Activated naive CD8-positive, alpha-beta T cell (primary cell): ENCODE data around the gene CBLC.
"Not testable (repeated sequence)": the region's sequence is repeated elsewhere in the genome, so short reads cannot be mapped to it uniquely, and the experiment has no call there.

Experiments used
- H3K27ac Mint-ChIP-seq: one replicate; pipeline ENCODE4 v1.8.0; 2021; ENCODE audit warnings: mixed read lengths
- H3K27me3 Mint-ChIP-seq: one replicate; pipeline ENCODE4 v1.8.0; 2021; ENCODE audit warnings: mixed read lengths
- H3K36me3 Mint-ChIP-seq: one replicate; pipeline ENCODE4 v1.8.0; 2021; ENCODE audit warnings: mixed read lengths
- H3K4me1 Mint-ChIP-seq: one replicate; pipeline ENCODE4 v1.8.0; 2021; ENCODE audit warnings: low read depth, mixed read lengths
- H3K4me3 Mint-ChIP-seq: one replicate; pipeline ENCODE4 v1.8.0; 2021; ENCODE audit warnings: mild to moderate bottlenecking, mixed read lengths
- H3K9me3 Mint-ChIP-seq: one replicate; pipeline ENCODE4 v1.8.0; 2021; ENCODE audit warnings: low read depth, mixed read lengths

Gene CBLC

DNA sequence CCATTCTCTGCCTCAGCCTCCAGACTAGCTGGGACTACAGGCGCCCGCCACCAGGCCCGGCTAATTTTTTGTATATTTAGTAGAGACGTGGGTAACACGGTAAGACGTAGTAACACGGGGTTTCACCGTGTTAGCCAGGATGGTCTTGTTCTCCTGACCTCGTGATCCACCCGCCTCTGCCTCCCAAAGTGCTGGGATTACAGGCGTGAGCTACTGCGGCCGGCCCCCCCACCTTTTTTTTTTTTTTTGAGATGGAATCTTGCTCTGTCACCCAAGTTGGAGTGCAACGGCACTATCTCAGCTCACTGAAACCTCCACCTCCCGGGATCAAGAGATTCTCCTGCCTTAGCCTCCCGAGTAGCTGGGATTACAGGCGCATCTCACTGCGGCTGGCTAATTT lies 5.5 kb upstream of the CBLC start:
- H3K9me3 Mint-ChIP-seq, H3K27ac Mint-ChIP-seq, H3K4me3 Mint-ChIP-seq: not testable (repeated sequence)

DNA sequence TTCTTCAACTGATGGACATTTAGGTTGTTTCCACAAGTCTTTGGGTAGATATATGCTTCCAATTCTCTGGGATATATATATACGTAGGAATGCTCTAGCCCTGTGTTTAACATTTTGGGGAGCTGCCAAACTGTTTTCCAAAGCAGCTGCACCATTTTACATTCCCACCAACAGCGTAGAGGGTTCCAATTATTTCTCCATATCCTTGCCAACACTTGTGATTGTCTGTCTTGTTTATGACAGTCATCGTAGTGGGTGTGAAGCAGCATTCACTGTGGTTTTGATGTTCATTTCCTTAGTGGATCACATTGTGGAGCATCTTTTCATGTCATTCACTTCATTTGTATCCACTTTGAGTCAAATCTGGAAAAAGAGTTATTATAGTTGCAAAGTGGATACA lies 4.7 kb upstream of the CBLC start:
- no peaks in the 10 kb centered on the region for H3K36me3 Mint-ChIP-seq
- no peak overlapping the region for H3K27ac Mint-ChIP-seq

More for the DNA sequence above, 5.5 kb upstream of the CBLC start:
- H3K4me1 Mint-ChIP-seq, result peaks cover 29% of the 10 kb centered on the region
- not testable (repeated sequence) for H3K36me3 Mint-ChIP-seq, H3K27me3 Mint-ChIP-seq

GRCh38 chr19:44775676-44776240 lies 1.9 kb upstream of the CBLC start:
- H3K36me3 Mint-ChIP-seq, result no peaks in the 10 kb centered on the region
- no peak overlapping the region for H3K4me3 Mint-ChIP-seq
- peaks cover 6% of the 10 kb centered on the region for H3K4me1 Mint-ChIP-seq
- peaks cover 3% of the 10 kb centered on the region for H3K27me3 Mint-ChIP-seq
- H3K27ac Mint-ChIP-seq, result no peak overlapping the region
- H3K9me3 Mint-ChIP-seq, result no peaks in the 10 kb centered on the region

More for the DNA sequence above, 4.7 kb upstream of the CBLC start:
- H3K4me1 Mint-ChIP-seq, result peaks cover 21% of the 10 kb centered on the region
- H3K27me3 Mint-ChIP-seq, result no peaks in the 10 kb centered on the region
- H3K4me3 Mint-ChIP-seq, result no peak overlapping the region
- H3K9me3 Mint-ChIP-seq, result no peaks in the 10 kb centered on the region

- Mint-ChIP-seq H3K36me3 (no peaks in the 10 kb centered on the region), H3K9me3 (no peaks in the 10 kb centered on the region), H3K27ac (no peak overlapping the region), H3K4me3 (no peak overlapping the region), H3K27me3 (peaks cover 3% of the 10 kb centered on the region), H3K4me1 (peaks cover 2% of the 10 kb centered on the region)
Observed at GRCh38 chr19:44776402-44777096, 1.1 kb upstream of the CBLC start.

DNA sequence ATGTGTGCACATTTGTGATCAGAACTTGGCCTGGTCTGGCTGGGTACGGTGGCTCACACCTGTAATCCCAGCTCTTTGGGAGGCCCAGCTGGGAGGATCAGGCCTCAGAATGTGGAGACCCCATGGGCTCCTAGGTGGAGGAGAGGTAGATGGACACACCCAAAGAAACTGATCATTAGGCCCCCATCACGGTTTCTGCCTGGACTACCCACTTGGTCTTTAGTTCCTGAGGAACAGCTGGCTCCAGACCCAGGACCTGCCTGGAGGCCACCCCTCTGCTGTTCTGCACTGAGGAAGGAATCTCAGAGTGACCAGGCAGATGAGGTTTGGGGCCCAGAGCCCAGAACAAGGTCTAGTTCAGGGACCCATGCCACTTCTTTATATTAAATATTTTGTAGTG lies 1.5 kb downstream of the CBLC start:
- Mint-ChIP-seq H3K27ac (no peak overlapping the region), H3K27me3 (peaks cover 4% of the 10 kb centered on the region), H3K4me3 (no peak overlapping the region), H3K9me3 (no peaks in the 10 kb centered on the region), H3K4me1 (peaks cover under 1% of the 10 kb centered on the region), H3K36me3 (no peaks in the 10 kb centered on the region)

DNA sequence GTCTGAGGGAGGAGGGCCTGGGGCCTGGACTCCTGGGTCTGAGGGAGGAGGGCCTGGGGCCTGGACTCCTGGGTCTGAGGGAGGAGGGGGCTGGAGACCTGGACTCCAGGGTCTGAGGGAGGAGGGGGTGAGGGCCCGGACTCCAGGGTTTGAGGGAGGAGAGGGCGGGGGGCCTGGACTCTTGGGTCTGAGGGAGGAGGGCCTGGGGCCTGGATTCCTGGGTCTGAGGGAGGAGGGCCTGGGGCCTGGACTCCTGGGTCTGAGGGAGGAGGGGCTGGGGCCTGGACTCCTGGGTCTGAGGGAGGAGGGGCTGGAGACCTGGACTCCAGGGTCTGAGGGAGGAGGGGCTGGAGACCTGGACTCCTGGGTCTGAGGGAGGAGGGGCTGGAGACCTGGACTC lies 4.0 kb downstream of the CBLC start:
- H3K4me1 Mint-ChIP-seq, H3K36me3 Mint-ChIP-seq, H3K9me3 Mint-ChIP-seq, H3K27ac Mint-ChIP-seq, H3K27me3 Mint-ChIP-seq, H3K4me3 Mint-ChIP-seq: not testable (repeated sequence)

- H3K4me1 Mint-ChIP-seq, result peaks cover 7% of the 10 kb centered on the region
- H3K27me3 Mint-ChIP-seq, result peaks cover 6% of the 10 kb centered on the region
- no peaks in the 10 kb centered on the region for H3K9me3 Mint-ChIP-seq
- H3K27ac Mint-ChIP-seq, result no peak overlapping the region
- H3K36me3 Mint-ChIP-seq, result no peaks in the 10 kb centered on the region
- H3K4me3 Mint-ChIP-seq, result no peak overlapping the region
Observed at GRCh38 chr19:44782729-44783128, 5.0 kb downstream of the CBLC start.

DNA sequence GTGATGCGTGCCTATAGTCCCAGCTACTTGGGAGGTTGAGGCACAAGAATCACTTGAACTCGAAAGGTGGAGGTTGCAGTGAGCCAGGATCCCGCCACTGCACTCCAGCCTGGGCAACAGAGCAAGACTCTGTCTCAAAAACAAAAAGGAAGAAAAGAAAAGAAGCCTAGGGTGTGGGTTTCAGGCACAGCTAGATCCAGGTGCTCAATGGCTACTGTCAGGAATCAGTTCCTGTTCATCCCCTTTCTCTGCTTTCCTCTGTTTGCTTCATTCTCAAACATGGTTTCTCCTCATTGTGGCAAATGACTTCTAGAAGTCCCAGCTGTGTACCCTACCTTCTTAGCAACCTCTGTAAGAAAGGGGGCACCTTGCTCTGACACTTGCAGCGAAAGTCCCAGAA lies 5.9 kb downstream of the CBLC start:
- H3K4me1 Mint-ChIP-seq, result peaks cover 7% of the 10 kb centered on the region
- H3K4me3 Mint-ChIP-seq, result no peak overlapping the region
- peaks cover 6% of the 10 kb centered on the region for H3K27me3 Mint-ChIP-seq
- no peak overlapping the region for H3K27ac Mint-ChIP-seq
- H3K9me3 Mint-ChIP-seq, result no peaks in the 10 kb centered on the region
- H3K36me3 Mint-ChIP-seq, result no peaks in the 10 kb centered on the region

DNA sequence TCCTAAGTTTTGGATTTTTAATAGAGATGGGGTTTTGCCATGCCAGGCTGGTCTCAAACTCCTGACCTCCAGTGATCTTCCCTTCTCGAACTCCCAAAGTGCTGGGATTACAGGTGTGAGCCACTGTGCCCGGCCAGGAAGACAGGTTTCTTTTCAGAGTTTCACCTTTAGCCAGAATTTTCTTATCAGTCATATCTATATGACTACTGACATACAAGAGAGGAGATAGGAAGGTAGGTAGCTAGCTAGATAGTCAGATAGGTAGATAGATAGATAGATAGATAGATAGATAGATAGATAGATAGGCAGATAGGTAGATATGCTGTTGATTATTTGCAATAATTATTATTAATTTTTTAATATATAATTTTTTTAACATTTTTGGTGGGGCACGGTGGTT lies 7.6 kb downstream of the CBLC start:
- H3K27me3 Mint-ChIP-seq, result peaks cover 3% of the 10 kb centered on the region
- H3K4me3 Mint-ChIP-seq, result no peak overlapping the region
- no peak overlapping the region for H3K27ac Mint-ChIP-seq
- H3K4me1 Mint-ChIP-seq, result peaks cover 7% of the 10 kb centered on the region
- H3K36me3 Mint-ChIP-seq, result no peaks in the 10 kb centered on the region
- no peaks in the 10 kb centered on the region for H3K9me3 Mint-ChIP-seq

DNA sequence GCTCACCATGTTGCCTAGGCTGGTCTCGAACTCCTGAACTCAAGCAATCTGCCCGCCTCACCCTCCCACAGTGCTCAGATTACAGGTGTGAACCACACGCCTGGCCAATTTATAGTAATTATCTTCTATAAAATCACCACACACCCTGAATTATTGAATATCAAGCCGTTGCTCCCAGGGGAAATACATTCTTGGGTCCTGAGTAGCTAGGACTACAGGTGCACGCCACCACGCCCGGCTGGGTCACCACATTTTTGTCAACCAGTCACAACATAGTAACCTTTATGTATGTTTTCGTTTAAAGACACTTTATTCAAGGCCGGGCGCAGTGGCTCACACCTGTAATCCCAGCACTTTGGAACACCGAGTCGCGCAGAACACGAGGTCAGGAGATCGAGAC lies 8.3 kb downstream of the CBLC start:
- no peaks in the 10 kb centered on the region for H3K36me3 Mint-ChIP-seq
- peaks cover 3% of the 10 kb centered on the region for H3K27me3 Mint-ChIP-seq
- no peak overlapping the region for H3K4me3 Mint-ChIP-seq
- peaks cover 7% of the 10 kb centered on the region for H3K4me1 Mint-ChIP-seq
- H3K27ac Mint-ChIP-seq, result no peak overlapping the region
- no peaks in the 10 kb centered on the region for H3K9me3 Mint-ChIP-seq

GRCh38 chr19:44788971-44789370 lies 11.3 kb downstream of the CBLC start:
- Mint-ChIP-seq H3K27ac (no peak overlapping the region), H3K36me3 (no peaks in the 10 kb centered on the region), H3K4me3 (no peak overlapping the region), H3K27me3 (peaks cover 3% of the 10 kb centered on the region), H3K4me1 (peaks cover 7% of the 10 kb centered on the region), H3K9me3 (no peaks in the 10 kb centered on the region)

- Mint-ChIP-seq H3K27me3 (no peaks in the 10 kb centered on the region), H3K4me3 (no peak overlapping the region), H3K27ac (no peak overlapping the region), H3K4me1 (no peaks in the 10 kb centered on the region), H3K36me3 (no peaks in the 10 kb centered on the region), H3K9me3 (no peaks in the 10 kb centered on the region)
Observed at GRCh38 chr19:44789943-44790483, 12.3 kb downstream of the CBLC start.

DNA sequence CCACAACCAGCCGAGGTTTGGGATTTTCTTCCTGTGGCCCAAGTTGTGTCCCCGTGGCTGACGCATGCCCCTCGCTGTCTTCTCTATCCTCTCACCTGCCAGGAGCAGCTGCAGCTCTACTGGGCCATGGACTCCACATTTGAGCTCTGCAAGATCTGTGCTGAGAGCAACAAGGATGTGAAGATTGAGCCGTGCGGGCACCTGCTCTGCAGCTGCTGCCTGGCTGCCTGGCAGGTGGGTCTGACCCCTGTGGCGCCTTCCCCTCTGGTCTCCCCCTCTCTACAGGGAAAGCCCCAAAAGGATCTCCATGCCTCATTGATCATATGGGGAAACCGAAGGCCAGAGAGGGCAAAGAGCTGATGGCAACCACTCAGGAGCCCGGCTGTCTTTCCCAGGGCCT lies 14.6 kb downstream of the CBLC start:
- Mint-ChIP-seq H3K4me1 (peaks cover 17% of the 10 kb centered on the region), H3K36me3 (no peaks in the 10 kb centered on the region), H3K27ac (no peak overlapping the region), H3K9me3 (no peaks in the 10 kb centered on the region), H3K27me3 (no peaks in the 10 kb centered on the region), H3K4me3 (no peak overlapping the region)

DNA sequence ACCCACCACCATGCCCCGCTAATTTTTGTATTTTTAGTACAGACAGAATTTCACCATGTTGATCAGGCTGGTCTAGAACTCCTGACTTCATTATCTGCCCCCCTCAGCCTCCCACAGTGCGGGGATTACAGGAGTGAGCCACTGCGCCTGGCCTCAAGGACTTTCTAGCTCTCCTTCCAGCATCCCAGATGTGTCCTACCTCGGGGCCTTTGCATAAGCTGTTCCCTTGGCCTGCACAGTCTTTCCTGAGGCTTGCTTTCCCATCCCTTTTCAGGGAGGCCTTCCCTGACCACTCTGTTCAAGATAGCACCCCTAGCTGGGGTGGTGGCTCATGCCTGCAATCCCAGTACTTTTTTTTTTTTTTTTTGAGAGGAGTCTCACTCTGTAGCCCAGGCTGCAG lies 16.9 kb downstream of the CBLC start:
- Mint-ChIP-seq H3K4me1 (peaks cover 19% of the 10 kb centered on the region), H3K27me3 (no peaks in the 10 kb centered on the region), H3K4me3 (no peak overlapping the region), H3K27ac (no peak overlapping the region), H3K36me3 (no peaks in the 10 kb centered on the region), H3K9me3 (no peaks in the 10 kb centered on the region)

- no peaks in the 10 kb centered on the region for H3K9me3 Mint-ChIP-seq
- no peak overlapping the region for H3K27ac Mint-ChIP-seq
- no peaks in the 10 kb centered on the region for H3K36me3 Mint-ChIP-seq
- H3K4me3 Mint-ChIP-seq, result no peak overlapping the region
- no peaks in the 10 kb centered on the region for H3K27me3 Mint-ChIP-seq
- H3K4me1 Mint-ChIP-seq, result peaks cover 19% of the 10 kb centered on the region
Observed at GRCh38 chr19:44795398-44795987, 17.8 kb downstream of the CBLC start.
